ENCODE results near the gene PCSK5. TPM values are rescaled to one million over a fixed set of nuclear protein-coding genes. Genes with fewer than 3 reads are reported as not detected.

The PCSK5 gene
- total RNA-seq, 2 experiments from 2014 or later: 0.76 TPM; not detected in 1

DNA sequence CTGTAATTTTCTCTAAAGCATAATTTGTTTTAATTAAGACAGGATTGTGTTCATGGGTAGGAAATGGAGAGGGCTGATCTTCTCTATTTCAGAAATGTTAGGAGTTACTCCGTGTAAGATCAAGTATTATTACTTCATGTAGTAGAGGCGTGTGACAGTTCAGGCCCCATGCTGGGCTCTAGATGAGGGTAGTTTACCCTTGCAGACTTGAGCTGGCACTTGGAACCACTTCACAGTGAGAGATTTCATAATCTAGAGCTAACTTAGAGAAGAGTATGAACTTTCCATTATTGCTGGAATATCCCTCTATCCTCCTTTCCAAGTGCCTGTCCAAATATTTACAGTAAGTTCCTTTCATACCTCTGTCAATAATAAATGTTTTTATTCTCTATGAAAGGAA, 195.1 kb downstream of the PCSK5 start:
- no peaks in the 10 kb centered on the region for H3K79me2 ChIP-seq (ENCODE audit: insufficient read depth, low read depth, low read length)
- H2AFZ ChIP-seq (ENCODE audit: low read length): no peak overlapping the region
- H3K4me1 ChIP-seq (ENCODE audit: insufficient read depth, low read length, poor library complexity, severe bottlenecking): no peaks in the 10 kb centered on the region
- H3K9me3 ChIP-seq (ENCODE audit: low read length): no peaks in the 10 kb centered on the region
- no peaks in the 10 kb centered on the region for H4K20me1 ChIP-seq (ENCODE audit: insufficient read depth, low read length)
- BruUV-seq (replicated peaks): no TSS peak
- CTCF ChIA-PET (ENCODE audit: unreplicated experiment): no interaction called here
- no peak overlapping the region for H3K27ac ChIP-seq (ENCODE audit: low read depth, low read length, poor library complexity, severe bottlenecking)
- POLR2A ChIA-PET: no interaction called here
- no peak overlapping the region for H3K4me2 ChIP-seq (ENCODE audit: low read length)
- no peak overlapping the region for H3K4me3 ChIP-seq (ENCODE audit: low read depth, low read length, poor library complexity, severe bottlenecking)
- no peaks in the 10 kb centered on the region for H3K9me2 ChIP-seq (ENCODE audit: insufficient read depth, low read length)
- no peak for TF ChIP-seq EZH2phosphoT487 (IDR thresholded peaks at IDR 0.05; ENCODE audit: borderline replicate concordance, low read depth, low read length)
- TF ChIP-seq, protein P1, sequence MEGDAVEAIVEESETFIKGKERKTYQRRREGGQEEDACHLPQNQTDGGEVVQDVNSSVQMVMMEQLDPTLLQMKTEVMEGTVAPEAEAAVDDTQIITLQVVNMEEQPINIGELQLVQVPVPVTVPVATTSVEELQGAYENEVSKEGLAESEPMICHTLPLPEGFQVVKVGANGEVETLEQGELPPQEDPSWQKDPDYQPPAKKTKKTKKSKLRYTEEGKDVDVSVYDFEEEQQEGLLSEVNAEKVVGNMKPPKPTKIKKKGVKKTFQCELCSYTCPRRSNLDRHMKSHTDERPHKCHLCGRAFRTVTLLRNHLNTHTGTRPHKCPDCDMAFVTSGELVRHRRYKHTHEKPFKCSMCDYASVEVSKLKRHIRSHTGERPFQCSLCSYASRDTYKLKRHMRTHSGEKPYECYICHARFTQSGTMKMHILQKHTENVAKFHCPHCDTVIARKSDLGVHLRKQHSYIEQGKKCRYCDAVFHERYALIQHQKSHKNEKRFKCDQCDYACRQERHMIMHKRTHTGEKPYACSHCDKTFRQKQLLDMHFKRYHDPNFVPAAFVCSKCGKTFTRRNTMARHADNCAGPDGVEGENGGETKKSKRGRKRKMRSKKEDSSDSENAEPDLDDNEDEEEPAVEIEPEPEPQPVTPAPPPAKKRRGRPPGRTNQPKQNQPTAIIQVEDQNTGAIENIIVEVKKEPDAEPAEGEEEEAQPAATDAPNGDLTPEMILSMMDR (conservative IDR thresholded peaks at IDR 0.05; ENCODE audit: low read length): no peak
- H3K36me3 ChIP-seq (ENCODE audit: insufficient read depth, low read length): no peaks in the 10 kb centered on the region
- DNase-seq (ENCODE audit: low spot score): no peak
- intact Hi-C loops (cut with micrococcal nuclease; ENCODE audit: unreplicated experiment): no loop called here

DNA sequence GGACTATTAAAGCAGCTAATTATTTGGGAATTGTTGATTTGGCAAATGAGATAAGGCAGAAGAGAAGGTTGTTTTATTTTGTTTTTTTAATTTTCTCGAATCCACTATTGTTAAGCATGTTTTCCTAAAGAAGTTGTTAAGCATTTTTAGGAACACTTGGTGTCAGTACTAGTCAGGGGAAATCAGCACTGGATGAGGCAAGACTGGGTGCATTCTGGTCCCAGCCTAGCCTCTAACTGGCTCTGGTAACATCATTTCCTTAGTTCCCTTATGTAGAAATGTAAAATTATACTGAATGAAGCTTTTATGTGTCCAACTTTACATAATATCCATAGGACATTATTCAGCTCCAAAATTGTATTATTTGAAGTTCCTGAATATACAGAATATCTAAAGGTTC, 196.1 kb downstream of the PCSK5 start:
- Histone ChIP-seq H3K4me2 (ENCODE audit: low read length) (no peak overlapping the region), H3K9me3 (ENCODE audit: low read length) (no peaks in the 10 kb centered on the region), H3K4me1 (ENCODE audit: insufficient read depth, low read length, poor library complexity, severe bottlenecking) (no peaks in the 10 kb centered on the region), H3K4me3 (ENCODE audit: low read depth, low read length, poor library complexity, severe bottlenecking) (no peak overlapping the region), H3K27ac (ENCODE audit: low read depth, low read length, poor library complexity, severe bottlenecking) (no peak overlapping the region), H3K79me2 (ENCODE audit: insufficient read depth, low read depth, low read length) (no peaks in the 10 kb centered on the region), H3K9me2 (ENCODE audit: insufficient read depth, low read length) (no peaks in the 10 kb centered on the region), H3K36me3 (ENCODE audit: insufficient read depth, low read length) (no peaks in the 10 kb centered on the region), H2AFZ (ENCODE audit: low read length) (no peak overlapping the region), H4K20me1 (ENCODE audit: insufficient read depth, low read length) (no peaks in the 10 kb centered on the region)
- no TSS peak for BruUV-seq (replicated peaks)
- no peak for DNase-seq (ENCODE audit: low spot score)
- TF ChIP-seq, protein P1 (conservative IDR thresholded peaks at IDR 0.05; ENCODE audit: low read length): no peak
- TF ChIP-seq EZH2phosphoT487 (IDR thresholded peaks at IDR 0.05; ENCODE audit: borderline replicate concordance, low read depth, low read length): no peak
- ChIA-PET POLR2A (no interaction called here), CTCF (ENCODE audit: unreplicated experiment) (no interaction called here)
- intact Hi-C loops (cut with micrococcal nuclease; ENCODE audit: unreplicated experiment): no loop called here

DNA sequence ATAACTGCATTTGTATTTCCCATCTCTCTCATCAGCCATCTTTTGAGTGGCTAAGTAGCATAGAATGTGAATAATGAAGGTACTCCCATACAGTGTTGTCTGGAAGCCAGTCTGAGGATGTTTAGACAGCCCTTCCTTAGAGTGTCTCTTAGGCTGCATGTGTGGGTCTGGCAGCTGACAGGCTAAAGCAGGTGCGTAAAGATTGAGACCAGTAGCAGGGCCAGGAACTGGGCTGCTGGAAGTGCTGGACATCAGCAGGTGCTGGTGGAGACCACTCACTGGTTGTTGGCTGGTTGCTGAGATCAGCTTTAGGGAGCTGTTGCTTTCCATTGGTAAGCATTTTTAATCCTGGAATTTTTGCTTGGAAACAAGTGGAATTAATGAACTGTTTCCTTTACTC, 197.5 kb downstream of the PCSK5 start:
- Histone ChIP-seq H3K9me3 (ENCODE audit: low read length) (no peaks in the 10 kb centered on the region), H3K36me3 (ENCODE audit: insufficient read depth, low read length) (no peaks in the 10 kb centered on the region), H2AFZ (ENCODE audit: low read length) (no peak overlapping the region), H4K20me1 (ENCODE audit: insufficient read depth, low read length) (no peaks in the 10 kb centered on the region), H3K4me2 (ENCODE audit: low read length) (no peak overlapping the region), H3K4me1 (ENCODE audit: insufficient read depth, low read length, poor library complexity, severe bottlenecking) (no peaks in the 10 kb centered on the region), H3K79me2 (ENCODE audit: insufficient read depth, low read depth, low read length) (no peaks in the 10 kb centered on the region), H3K27ac (ENCODE audit: low read depth, low read length, poor library complexity, severe bottlenecking) (no peak overlapping the region), H3K4me3 (ENCODE audit: low read depth, low read length, poor library complexity, severe bottlenecking) (no peak overlapping the region), H3K9me2 (ENCODE audit: insufficient read depth, low read length) (no peaks in the 10 kb centered on the region)
- CTCF ChIA-PET (ENCODE audit: unreplicated experiment): no interaction called here
- no peak for DNase-seq (ENCODE audit: low spot score)
- no TSS peak for BruUV-seq (replicated peaks)
- TF ChIP-seq EZH2phosphoT487 (IDR thresholded peaks at IDR 0.05; ENCODE audit: borderline replicate concordance, low read depth, low read length): no peak
- TF ChIP-seq, protein P1 (conservative IDR thresholded peaks at IDR 0.05; ENCODE audit: low read length): no peak
- intact Hi-C loops (cut with micrococcal nuclease; ENCODE audit: unreplicated experiment): no loop called here
- POLR2A ChIA-PET: no interaction called here

Data from OCI-LY7 (cell line).